Measurements from ENCODE around the gene FERMT2.
"Not testable (repeated sequence)": the region's sequence is repeated elsewhere in the genome, so short reads cannot be mapped to it uniquely, and the experiment has no call there.

FERMT2 gene

GRCh38 chr14:52900731-52901130 lies 50.1 kb downstream of the FERMT2 start:
- DNase-seq, result no peak

GRCh38 chr14:52898496-52898895 lies 52.4 kb downstream of the FERMT2 start:
- no peak for DNase-seq

GRCh38 chr14:52895000-52895399 lies 55.9 kb downstream of the FERMT2 start:
- no peak for DNase-seq

- DNase-seq, result no peak
These were observed 59.0 kb downstream of the FERMT2 start for GRCh38 chr14:52891800-52892199.

- DNase-seq, result no peak
These were observed 61.7 kb downstream of the FERMT2 start for GRCh38 chr14:52888839-52889838.

- DNase-seq, result no peak
These were observed 62.7 kb downstream of the FERMT2 start for GRCh38 chr14:52888159-52888558.

- DNase-seq, result no peak
These were observed 65.6 kb downstream of the FERMT2 start for GRCh38 chr14:52885230-52885629.

GRCh38 chr14:52883658-52884057 lies 67.2 kb downstream of the FERMT2 start:
- no peak for DNase-seq

GRCh38 chr14:52882824-52883223 lies 68.0 kb downstream of the FERMT2 start:
- DNase-seq, result no peak

GRCh38 chr14:52879958-52880357 lies 70.9 kb downstream of the FERMT2 start:
- no peak for DNase-seq

GRCh38 chr14:52878946-52879345 lies 71.9 kb downstream of the FERMT2 start:
- DNase-seq, result no peak

- DNase-seq, result no peak
These were observed 72.4 kb downstream of the FERMT2 start for GRCh38 chr14:52878469-52878868.

GRCh38 chr14:52877628-52878027 lies 73.2 kb downstream of the FERMT2 start:
- no peak for DNase-seq

- no peak for DNase-seq
These were observed 74.0 kb downstream of the FERMT2 start for GRCh38 chr14:52876806-52877205.

GRCh38 chr14:52876311-52876710 lies 74.5 kb downstream of the FERMT2 start:
- DNase-seq, result no peak

GRCh38 chr14:52875707-52876106 lies 75.1 kb downstream of the FERMT2 start:
- DNase-seq, result no peak

- no peak for DNase-seq
These were observed 76.5 kb downstream of the FERMT2 start for GRCh38 chr14:52874389-52874788.

GRCh38 chr14:52873694-52874093 lies 77.2 kb downstream of the FERMT2 start:
- no peak for DNase-seq

GRCh38 chr14:52873065-52873464 lies 77.8 kb downstream of the FERMT2 start:
- DNase-seq, result no peak

GRCh38 chr14:52871606-52872005 lies 79.2 kb downstream of the FERMT2 start:
- DNase-seq, result no peak

GRCh38 chr14:52868911-52869618 lies 81.8 kb downstream of the FERMT2 start:
- no peak for DNase-seq

- not testable (repeated sequence) for DNase-seq
These were observed 86.0 kb downstream of the FERMT2 start for GRCh38 chr14:52864893-52865292.

GRCh38 chr14:52863334-52863700 lies 87.5 kb downstream of the FERMT2 start:
- DNase-seq, result no peak

Data from NCI-H2029 (cell line).